ENCODE data around the gene CD207.

DNA sequence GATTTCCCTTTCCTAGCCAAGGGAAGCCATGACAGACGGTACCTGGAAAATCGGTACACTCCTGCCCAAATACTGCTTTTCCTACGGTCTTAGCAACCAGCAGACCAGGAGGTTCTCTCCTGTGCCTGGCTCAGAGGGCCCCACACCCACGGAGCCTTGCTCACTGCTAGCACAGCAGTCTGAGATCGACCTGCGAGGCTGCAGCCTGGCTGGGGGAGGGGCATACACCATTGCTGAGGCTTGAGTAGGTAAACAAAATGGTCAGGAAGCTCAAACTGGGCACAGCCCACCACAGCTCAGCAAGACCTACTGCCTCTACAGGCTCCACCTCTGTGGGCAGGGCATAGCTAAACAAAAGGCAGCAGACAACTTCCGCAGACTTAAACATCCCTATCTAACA, 6.8 kb upstream of the CD207 start:
- TF ChIP-seq GATA3 (IDR thresholded peaks at IDR 0.05; ENCODE audit: low read depth, low read length) = no peak
- TF ChIP-seq GATA2 (IDR thresholded peaks at IDR 0.05; ENCODE audit: low read depth, low read length) = no peak
